Endothelial cell of umbilical vein (primary cell): ENCODE results near the gene INPP5F. TPM values are rescaled to one million over a fixed set of nuclear protein-coding genes. Genes with fewer than 3 reads are reported as not detected.

Source experiments
- BruUV-seq: library from RNA; stranded (reverse); fragments of 400-500 nt; replicated peaks from 2 replicates; lab custom pipeline; 2021; lab: Mats Ljungman, UMichigan
- CTCF ChIA-PET: fragments of 300-600, 350-600 bp; sonication (Branson Sonifier 250); formaldehyde crosslinking; loops from one replicate; lab custom pipeline; 2021; ENCODE audit warnings: antibody characterized with exemption, inconsistent platforms; lab: Charles Lee
- POLR2A ChIA-PET: fragments of 300-600, 350-600 bp; sonication (Branson Sonifier 250); formaldehyde crosslinking; loops from one replicate; lab custom pipeline; 2021; ENCODE audit warnings: antibody characterized with exemption, inconsistent platforms; lab: Charles Lee
- DNase-seq: peaks from one replicate; pipeline ENCODE4 v3.0.0-alpha.2; 2011; ENCODE audit warnings: low read depth, low spot score
- FAIRE-seq: peaks from 2 replicates; lab custom pipeline; 2011; peaks lifted over from hg19 to GRCh38; lab: Jason Lieb, UNC
- H2AFZ ChIP-seq: 2 replicates; pipeline ENCODE4 v1.6.0; 2012; ENCODE audit warnings: low read depth, low read length, control low read depth, inconsistent platforms
- H3K27ac ChIP-seq: 2 replicates; pipeline ENCODE4 v1.5.1; 2011; ENCODE audit warnings: low read depth, mild to moderate bottlenecking, control low read depth, low read length, moderate library complexity; ENCODE audit not compliant: insufficient read depth
- H3K27me3 ChIP-seq, 2 experiments: 2 replicates each; pipeline versions ENCODE4 v1.6.0 to v1.6.1; 2011; ENCODE audit warnings: low read length in 2 of 2, mixed read lengths in 1 of 2; ENCODE audit not compliant: control insufficient read depth in 2 of 2, insufficient read depth in 2 of 2
- H3K36me3 ChIP-seq, 2 experiments: 2 replicates in 1 of 2; 3 replicates in 1 of 2; pipeline ENCODE4 v1.5.1; 2011; ENCODE audit warnings: low read length in 2 of 2, mild to moderate bottlenecking in 1 of 2, moderate library complexity in 1 of 2; ENCODE audit not compliant: control insufficient read depth in 2 of 2, insufficient read depth in 2 of 2; ENCODE audit errors: extremely low read depth in 1 of 2
- H3K4me1 ChIP-seq: 3 replicates; pipeline ENCODE4 v1.5.1; 2011; ENCODE audit warnings: mild to moderate bottlenecking, low read length; ENCODE audit not compliant: control insufficient read depth, insufficient read depth; ENCODE audit errors: extremely low read depth
- H3K4me2 ChIP-seq: 2 replicates; pipeline ENCODE4 v1.6.1; 2011; ENCODE audit warnings: low read length, control low read depth, mixed read lengths; ENCODE audit not compliant: insufficient read depth
- H3K4me3 ChIP-seq, 3 experiments: fragments of 200-600 bp in 1 of 3; sonication (generic), shearing (Covaris generic) in 1 of 3; replicated peaks in 1 of 3; 2 replicates each; pipeline ENCODE4 v1.5.1; 2011 to 2016; ENCODE audit warnings: control low read depth in 3 of 3, low read length in 3 of 3, mild to moderate bottlenecking in 2 of 3, inconsistent platforms in 1 of 3, low read depth in 1 of 3, moderate library complexity in 1 of 3; ENCODE audit not compliant: insufficient read depth in 1 of 3
- H3K79me2 ChIP-seq: 2 replicates; pipeline ENCODE4 v1.6.0; 2012; ENCODE audit warnings: low read length, inconsistent platforms; ENCODE audit not compliant: control insufficient read depth, insufficient read depth
- H3K9ac ChIP-seq: replicated peaks from 2 replicates; pipeline ENCODE3; 2011; ENCODE audit warnings: low read length, control low read depth; ENCODE audit not compliant: insufficient read depth; ENCODE audit errors: extremely low read depth
- H3K9me1 ChIP-seq: replicated peaks from 3 replicates; pipeline ENCODE4 v1.6.0; 2011; ENCODE audit warnings: mild to moderate bottlenecking, low read length; ENCODE audit not compliant: control insufficient read depth, insufficient read depth; ENCODE audit errors: extremely low read depth
- H3K9me3 ChIP-seq: replicated peaks from 2 replicates; pipeline ENCODE4 v1.5.1; 2012; ENCODE audit warnings: low read length, inconsistent platforms; ENCODE audit not compliant: control insufficient read depth, insufficient read depth
- H4K20me1 ChIP-seq: replicated peaks from 2 replicates; pipeline ENCODE3; 2011; ENCODE audit warnings: mild to moderate bottlenecking, low read length; ENCODE audit not compliant: control insufficient read depth, insufficient read depth; ENCODE audit errors: extremely low read depth
- EZH2 ChIP-seq: IDR thresholded peaks from 2 replicates; pipeline ENCODE4 v1.6.1; 2012; ENCODE audit warnings: borderline replicate concordance, low read depth, mild to moderate bottlenecking, moderate library complexity, low read length, inconsistent platforms; ENCODE audit not compliant: severe bottlenecking
- FOS ChIP-seq: IDR thresholded peaks from 2 replicates; pipeline ENCODE4 v1.6.1; 2011; ENCODE audit warnings: mild to moderate bottlenecking, low read length, moderate library complexity, borderline replicate concordance; ENCODE audit not compliant: insufficient read depth
- GATA2 ChIP-seq: IDR thresholded peaks from 2 replicates; pipeline ENCODE4 v1.7.0; 2011; ENCODE audit warnings: low read depth, mild to moderate bottlenecking, moderate library complexity, mixed read lengths, low read length; ENCODE audit not compliant: insufficient read length, insufficient read depth
- JUN ChIP-seq: IDR thresholded peaks from 2 replicates; pipeline ENCODE4 v1.6.1; 2011; ENCODE audit warnings: borderline replicate concordance, low read depth; ENCODE audit not compliant: insufficient read length, insufficient read depth
- MYC ChIP-seq: IDR thresholded peaks from one replicate; pipeline ENCODE4 v1.6.1; 2011; ENCODE audit warnings: mild to moderate bottlenecking, low read depth, low read length
- POLR2A ChIP-seq: IDR thresholded peaks from 2 replicates; pipeline ENCODE4 v1.6.1; 2012; ENCODE audit warnings: low read depth, mild to moderate bottlenecking, control low read depth, low read length
- POLR2AphosphoS5 ChIP-seq: IDR thresholded peaks from 2 replicates; pipeline ENCODE4 v1.6.1; 2012; ENCODE audit warnings: low read depth, mild to moderate bottlenecking, control low read depth, low read length, moderate library complexity; ENCODE audit not compliant: insufficient read depth
- dilution Hi-C: fragments of 300-500 bp; cut with MboI; formaldehyde crosslinking; loops from one replicate; pipeline ENCODE4 v1.15.0; 2019; ENCODE audit warnings: low sequenced_read_pairs; ENCODE audit not compliant: extremely low pct_ligation_motif_present
- intact Hi-C: fragments of 100-400 bp; cut with micrococcal nuclease; formaldehyde crosslinking; loops from one replicate; pipeline ENCODE4 v1.10.0; 2022
- polyA plus RNA-seq, 4 experiments: library from polyadenylated mRNA; depleted of rRNA in 3 of 4; stranded (reverse) in 3 of 4; unstranded in 1 of 4; fragments of >200 nt; gene quantifications; 2 replicates each; pipeline versions ENCODE4 v1.2.1 to v1.2.3, GENCODE V29; 2011 to 2012; ENCODE audit warnings: missing spikeins in 1 of 4
- total RNA-seq: library from RNA; stranded (reverse); gene quantifications from 2 replicates; pipeline ENCODE4 v1.2.3, GENCODE V29; 2021
- TF ChIP-seq, protein P1 (sequence below), 2 donors: IDR thresholded peaks; 1 replicate in 1 of 2; 2 replicates in 1 of 2; pipeline ENCODE4 v1.5.1; 2011; ENCODE audit warnings: low read length in 2 of 2, mild to moderate bottlenecking in 2 of 2, moderate library complexity in 2 of 2, control low read depth in 1 of 2, inconsistent platforms in 1 of 2, low read depth in 1 of 2; ENCODE audit not compliant: insufficient read depth in 1 of 2; ENCODE audit errors: extremely low read depth in 1 of 2
- TF ChIP-seq, protein P2 (sequence below): IDR thresholded peaks from 2 replicates; pipeline ENCODE4 v1.6.1; 2011; ENCODE audit not compliant: insufficient read depth, insufficient read length

INPP5F gene
- total and polyA plus RNA-seq, 2 donors (not counting 3 experiments of a cell fraction or from before 2014, with no cell fraction given): 6.1 to 20.3 TPM

DNA sequence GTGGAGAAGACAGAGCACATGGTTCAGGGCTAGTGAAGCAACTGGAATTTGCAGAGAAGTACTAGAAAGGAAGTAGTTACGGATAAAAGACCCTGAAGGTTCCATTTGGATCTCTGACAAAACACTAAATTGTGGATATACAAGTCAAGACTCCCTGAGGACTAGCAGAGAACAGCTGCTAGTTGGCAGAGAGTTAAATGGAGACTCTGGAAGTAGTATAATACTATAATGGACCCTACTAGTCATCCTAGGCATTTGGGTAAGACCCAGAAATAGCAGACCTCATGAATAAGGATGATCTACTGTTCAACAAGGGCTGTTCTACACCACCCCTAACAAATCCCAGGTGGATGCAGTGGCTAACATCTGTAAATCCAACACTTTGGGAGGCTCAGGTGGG, 127.7 kb downstream of the INPP5F start:
- Histone ChIP-seq H2AFZ (no peak overlapping the region), H3K36me3 (peaks cover 11 to 18% of the 10 kb centered on the region in 2 experiments), H3K4me1 (no peaks in the 10 kb centered on the region), H3K9me1 (no peaks in the 10 kb centered on the region), H3K79me2 (peaks cover 15% of the 10 kb centered on the region), H3K27me3 (no peaks in the 10 kb centered on the region), H3K27ac (no peak overlapping the region), H4K20me1 (no peaks in the 10 kb centered on the region), H3K4me3 (no peak overlapping the region), H3K9me3 (no peaks in the 10 kb centered on the region), H3K9ac (no peak overlapping the region), H3K4me2 (no peak overlapping the region)
- dilution Hi-C loops: no loop called here
- TF ChIP-seq FOS (no peak), MYC (no peak), EZH2 (no peak), GATA2 (no peak)
- FAIRE-seq: no peak
- BruUV-seq: no TSS peak
- ChIA-PET CTCF (interaction anchor here (1.9 to 5.0 kb wide), 2 partner anchors 103 to 166 kb away, joined by 5 to 33 read pairs; no protein-coding TSS in a partner anchor), POLR2A (no interaction called here)
- intact Hi-C loops: no loop called here
- DNase-seq: no peak

DNA sequence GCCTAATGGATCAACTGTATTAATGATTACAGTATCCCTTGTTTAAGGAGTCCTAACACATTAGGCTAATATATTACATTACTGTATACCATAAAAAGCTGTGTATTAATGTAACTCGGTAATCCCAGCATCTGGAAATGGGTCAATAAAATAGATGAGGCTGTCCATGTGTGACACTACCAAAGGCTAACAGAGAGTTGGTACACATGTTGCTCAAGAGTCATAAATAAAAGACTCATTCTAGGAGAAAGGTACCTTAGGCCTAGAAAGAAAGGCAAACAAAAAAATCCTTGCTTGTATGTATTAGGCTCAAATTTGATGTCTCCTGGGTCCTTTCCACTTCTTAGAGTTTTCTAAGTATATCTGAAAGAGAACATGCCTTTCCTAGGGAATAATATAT, 132.2 kb downstream of the INPP5F start:
- ChIA-PET CTCF (interaction anchor here (1.3 to 8.1 kb wide), 9 partner anchors 14 to 250 kb away, joined by 4 to 280 read pairs (median 11); partner anchors contain the start of genes INPP5F and MCMBP), POLR2A (no interaction called here)
- DNase-seq (no peak), FAIRE-seq (no peak)
- Histone ChIP-seq H3K79me2 (peaks cover 53% of the 10 kb centered on the region), H2AFZ (no peak overlapping the region), H3K4me2 (no peak overlapping the region), H3K4me1 (peaks cover 5% of the 10 kb centered on the region), H4K20me1 (no peaks in the 10 kb centered on the region), H3K4me3 (no peak overlapping the region), H3K27ac (no peak overlapping the region), H3K27me3 (no peaks in the 10 kb centered on the region), H3K9me3 (no peaks in the 10 kb centered on the region), H3K9ac (no peak overlapping the region), H3K9me1 (no peaks in the 10 kb centered on the region), H3K36me3 (peaks cover 5 to 10% of the 10 kb centered on the region in 2 experiments)
- no TSS peak for BruUV-seq
- dilution Hi-C loops (no loop called here), intact Hi-C loops (no loop called here)
- TF ChIP-seq POLR2AphosphoS5: no peak
- no peak for TF ChIP-seq EZH2
- no peak for TF ChIP-seq POLR2A
- TF ChIP-seq JUN: no peak
- no peak for TF ChIP-seq FOS
- TF ChIP-seq, protein P1, sequence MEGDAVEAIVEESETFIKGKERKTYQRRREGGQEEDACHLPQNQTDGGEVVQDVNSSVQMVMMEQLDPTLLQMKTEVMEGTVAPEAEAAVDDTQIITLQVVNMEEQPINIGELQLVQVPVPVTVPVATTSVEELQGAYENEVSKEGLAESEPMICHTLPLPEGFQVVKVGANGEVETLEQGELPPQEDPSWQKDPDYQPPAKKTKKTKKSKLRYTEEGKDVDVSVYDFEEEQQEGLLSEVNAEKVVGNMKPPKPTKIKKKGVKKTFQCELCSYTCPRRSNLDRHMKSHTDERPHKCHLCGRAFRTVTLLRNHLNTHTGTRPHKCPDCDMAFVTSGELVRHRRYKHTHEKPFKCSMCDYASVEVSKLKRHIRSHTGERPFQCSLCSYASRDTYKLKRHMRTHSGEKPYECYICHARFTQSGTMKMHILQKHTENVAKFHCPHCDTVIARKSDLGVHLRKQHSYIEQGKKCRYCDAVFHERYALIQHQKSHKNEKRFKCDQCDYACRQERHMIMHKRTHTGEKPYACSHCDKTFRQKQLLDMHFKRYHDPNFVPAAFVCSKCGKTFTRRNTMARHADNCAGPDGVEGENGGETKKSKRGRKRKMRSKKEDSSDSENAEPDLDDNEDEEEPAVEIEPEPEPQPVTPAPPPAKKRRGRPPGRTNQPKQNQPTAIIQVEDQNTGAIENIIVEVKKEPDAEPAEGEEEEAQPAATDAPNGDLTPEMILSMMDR (IDR thresholded peaks at IDR 0.05; ENCODE audit: extremely low read depth in 1 of 2, insufficient read depth in 1 of 2, low read depth in 1 of 2, low read length in 2 of 2): no peak
- TF ChIP-seq MYC: no peak
- no peak for TF ChIP-seq GATA2
- TF ChIP-seq, protein P2, sequence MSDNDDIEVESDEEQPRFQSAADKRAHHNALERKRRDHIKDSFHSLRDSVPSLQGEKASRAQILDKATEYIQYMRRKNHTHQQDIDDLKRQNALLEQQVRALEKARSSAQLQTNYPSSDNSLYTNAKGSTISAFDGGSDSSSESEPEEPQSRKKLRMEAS: no peak
